LNCaP clone FGC (cell line): ENCODE results near the gene PLET1.

Experiments used
- DNase-seq: peaks from one replicate; pipeline ENCODE4 v3.0.0-alpha.2; 2011; ENCODE audit warnings: low read depth
- H3K4me3 ChIP-seq: 2 replicates; pipeline ENCODE4 v1.5.1; 2011; ENCODE audit warnings: mild to moderate bottlenecking, low read depth, low read length, control low read depth
- CTCF ChIP-seq: IDR thresholded peaks from 2 replicates; pipeline ENCODE4 v1.5.1; 2012; ENCODE audit warnings: mild to moderate bottlenecking; ENCODE audit not compliant: control insufficient read depth, insufficient read depth; ENCODE audit errors: extremely low read depth

Gene PLET1

GRCh38 chr11:112288021-112288420 is 27.4 kb upstream of the PLET1 start:
- no peak for DNase-seq
- no peak for TF ChIP-seq CTCF
- H3K4me3 ChIP-seq = no peak overlapping the region

- DNase-seq = no peak
Observed at GRCh38 chr11:112285841-112286311, 25.2 kb upstream of the PLET1 start.

GRCh38 chr11:112281726-112282125 is 21.1 kb upstream of the PLET1 start:
- TF ChIP-seq CTCF = no peak
- no peak overlapping the region for H3K4me3 ChIP-seq
- no peak for DNase-seq

More at GRCh38 chr11:112285841-112286311, 25.2 kb upstream of the PLET1 start:
- TF ChIP-seq CTCF = no peak
- no peak overlapping the region for H3K4me3 ChIP-seq

- TF ChIP-seq CTCF = peak; percentile 80
- peak overlapping the region; percentile 40 for H3K4me3 ChIP-seq
- DNase-seq = peak; percentile 37
Observed at GRCh38 chr11:112280268-112281126, 19.8 kb upstream of the PLET1 start.

- H3K4me3 ChIP-seq = no peak overlapping the region; the same call in 1 of the 2 replicates
- no peak for DNase-seq
Observed at GRCh38 chr11:112279901-112280267, 19.2 kb upstream of the PLET1 start.

GRCh38 chr11:112278803-112279202 is 18.1 kb upstream of the PLET1 start:
- DNase-seq = no peak
- no peak for TF ChIP-seq CTCF
- no peak overlapping the region for H3K4me3 ChIP-seq

More at GRCh38 chr11:112279901-112280267, 19.2 kb upstream of the PLET1 start:
- peak; percentile 82 for TF ChIP-seq CTCF

- TF ChIP-seq CTCF = no peak
- DNase-seq = no peak
- no peak overlapping the region for H3K4me3 ChIP-seq
Observed at GRCh38 chr11:112277941-112278340, 17.3 kb upstream of the PLET1 start.
